Endothelial cell (in vitro differentiated cells): ENCODE measurements around the gene ADAP2. TPM values are rescaled to one million over a fixed set of nuclear protein-coding genes. Genes with fewer than 3 reads are reported as not detected.

ENCODE experiments used
- DNase-seq: peaks from one replicate; pipeline ENCODE4 v3.0.0; 2021; ENCODE audit warnings: low spot score
- H3K27ac Mint-ChIP-seq: one replicate; pipeline ENCODE4 v1.8.0; 2021; ENCODE audit warnings: mixed read lengths, inconsistent platforms; ENCODE audit not compliant: unreplicated experiment
- H3K27me3 Mint-ChIP-seq: one replicate; pipeline ENCODE4 v1.8.0; 2021; ENCODE audit warnings: mild to moderate bottlenecking, moderate library complexity, mixed read lengths, inconsistent platforms; ENCODE audit not compliant: unreplicated experiment
- H3K36me3 Mint-ChIP-seq: one replicate; pipeline ENCODE4 v1.8.0; 2021; ENCODE audit warnings: mild to moderate bottlenecking, low read depth, mixed read lengths, inconsistent platforms; ENCODE audit not compliant: unreplicated experiment
- H3K4me1 Mint-ChIP-seq: one replicate; pipeline ENCODE4 v1.8.0; 2021; ENCODE audit warnings: mild to moderate bottlenecking, mixed read lengths, inconsistent platforms; ENCODE audit not compliant: unreplicated experiment
- H3K4me3 Mint-ChIP-seq: one replicate; pipeline ENCODE4 v1.8.0; 2021; ENCODE audit warnings: mild to moderate bottlenecking, mixed read lengths, inconsistent platforms; ENCODE audit not compliant: unreplicated experiment
- H3K9me3 Mint-ChIP-seq: one replicate; pipeline ENCODE4 v1.8.0; 2021; ENCODE audit warnings: mixed read lengths, inconsistent platforms; ENCODE audit not compliant: unreplicated experiment
- CTCF ChIP-seq: fragments of 200-600 bp; sonication (generic); IDR thresholded peaks from one replicate; pipeline ENCODE4 v1.5.0; 2021; ENCODE audit warnings: antibody characterized with exemption; ENCODE audit not compliant: unreplicated experiment
- total RNA-seq: library from RNA; stranded (reverse); fragmentation: NEBNext Ultra II Directional; extraction: Animal tissue kit (Norgen Biotek cat#: 25700); gene quantifications from one replicate; pipeline ENCODE4 v1.2.1, GENCODE V29; 2021; ENCODE audit not compliant: unreplicated experiment

Gene ADAP2
- total RNA-seq, 1 donor from 2014 or later: 0.95 TPM

- peaks cover 3% of the 10 kb centered on the region for H3K27me3 Mint-ChIP-seq
- H3K4me1 Mint-ChIP-seq: peaks cover 4% of the 10 kb centered on the region
- no peak overlapping the region for H3K27ac Mint-ChIP-seq
These were observed 81.6 kb downstream of the ADAP2 start for GRCh38 chr17:31003225-31003866.

GRCh38 chr17:31004160-31004559 lies 82.4 kb downstream of the ADAP2 start:
- Mint-ChIP-seq H3K27me3 (peaks cover 4% of the 10 kb centered on the region), H3K27ac (no peak overlapping the region), H3K9me3 (no peaks in the 10 kb centered on the region), H3K4me1 (peaks cover 9% of the 10 kb centered on the region), H3K4me3 (no peak overlapping the region), H3K36me3 (peaks cover 10% of the 10 kb centered on the region)
- DNase-seq: no peak
- TF ChIP-seq CTCF: no peak

More at GRCh38 chr17:31003225-31003866, 81.6 kb downstream of the ADAP2 start:
- Mint-ChIP-seq H3K4me3 (no peak overlapping the region), H3K9me3 (no peaks in the 10 kb centered on the region), H3K36me3 (peaks cover 12% of the 10 kb centered on the region)
- TF ChIP-seq CTCF: no peak
- no peak for DNase-seq

DNA sequence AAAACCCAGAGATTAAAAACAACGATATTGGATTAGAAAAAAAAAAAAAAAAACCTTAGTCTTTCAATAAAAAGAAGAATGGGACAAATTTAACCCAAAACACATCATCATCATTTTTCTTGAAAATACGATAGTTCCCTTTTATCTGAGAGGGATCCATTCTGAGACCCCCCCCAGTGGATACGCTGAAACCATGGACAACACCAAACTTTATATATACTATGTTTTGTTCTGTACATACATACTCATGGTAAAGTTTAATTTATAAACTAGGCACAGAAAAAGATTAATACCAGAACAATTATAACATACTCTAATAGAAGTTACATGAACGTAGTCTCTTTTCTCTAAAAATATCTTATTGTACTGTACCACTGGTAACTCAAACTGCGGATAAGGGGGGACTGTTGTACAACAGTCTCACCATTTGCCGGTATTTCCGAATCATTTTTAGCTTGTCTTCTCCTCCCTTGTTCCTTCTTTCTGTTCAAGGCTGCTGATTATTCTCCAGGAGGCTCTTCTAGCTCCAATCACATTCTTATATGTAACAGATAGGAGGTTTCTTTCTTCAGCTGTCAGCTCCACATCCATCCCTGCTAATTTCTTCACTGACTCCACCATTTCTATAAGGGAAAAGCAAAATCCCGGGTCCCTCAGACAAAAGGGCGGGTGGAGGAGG lies 86.1 kb downstream of the ADAP2 start:
- Mint-ChIP-seq H3K27me3 (peaks cover 6% of the 10 kb centered on the region), H3K9me3 (no peaks in the 10 kb centered on the region), H3K36me3 (peaks cover 5% of the 10 kb centered on the region), H3K4me1 (peaks cover 11% of the 10 kb centered on the region), H3K4me3 (peak overlapping the region; percentile 73), H3K27ac (no peak overlapping the region)
- DNase-seq: no peak
- no peak for TF ChIP-seq CTCF

- no peaks in the 10 kb centered on the region for H3K9me3 Mint-ChIP-seq
- peaks cover 11% of the 10 kb centered on the region for H3K4me1 Mint-ChIP-seq
- H3K4me3 Mint-ChIP-seq: peak overlapping the region; percentile 91
- H3K36me3 Mint-ChIP-seq: peaks cover 4% of the 10 kb centered on the region
- DNase-seq: peak; percentile 64
- H3K27ac Mint-ChIP-seq: no peak overlapping the region
- TF ChIP-seq CTCF: no peak
- H3K27me3 Mint-ChIP-seq: peaks cover 6% of the 10 kb centered on the region
These were observed 86.8 kb downstream of the ADAP2 start for GRCh38 chr17:31008374-31009041.

Other genes with a start within 250 kb of the ADAP2 start
- gene CRLF3, start 97.3 kb upstream of the ADAP2 start, total RNA-seq: 23.8 TPM
- 6.3 TPM for gene ATAD5, start 90.0 kb upstream of the ADAP2 start, total RNA-seq
- gene TEFM, start 15.7 kb upstream of the ADAP2 start, total RNA-seq: 11.8 TPM
- 14.6 TPM for gene RNF135, start 49.1 kb downstream of the ADAP2 start, total RNA-seq
- 52.7 TPM for gene NF1, start 173.0 kb downstream of the ADAP2 start, total RNA-seq